RWPE2 (cell line): ENCODE data around the gene TGIF2.

Experiments used
- ATAC-seq: fragments of 200-7000 bp; cut with Tn5 transposase; 3 replicates; pipeline ENCODE4 v1.9.1; 2021; ENCODE audit warnings: low read depth
- DNase-seq: peaks from one replicate; pipeline ENCODE4 v3.0.0-alpha.2; 2020; ENCODE audit warnings: low spot score
- H3K27ac ChIP-seq: fragments of 450-650 bp; 2 replicates; pipeline ENCODE4 v1.5.1; 2017; ENCODE audit warnings: mild to moderate bottlenecking; ENCODE audit not compliant: poor library complexity, severe bottlenecking
- H3K27me3 ChIP-seq: fragments of 250-450 bp; sonication (Bioruptor Pico); 2 replicates; pipeline ENCODE4 v1.5.1; 2021; ENCODE audit warnings: mild to moderate bottlenecking, moderate library complexity; ENCODE audit not compliant: insufficient read depth, poor library complexity, severe bottlenecking
- H3K36me3 ChIP-seq: fragments of 250-450 bp; sonication (Bioruptor Pico); 2 replicates; pipeline ENCODE4 v1.5.1; 2020; ENCODE audit warnings: low read depth, mild to moderate bottlenecking, moderate library complexity
- H3K4me1 ChIP-seq: fragments of 250-450 bp; sonication (Bioruptor Pico); 2 replicates; pipeline ENCODE4 v1.5.1; 2021; ENCODE audit warnings: mild to moderate bottlenecking, moderate library complexity; ENCODE audit not compliant: insufficient read depth, poor library complexity, severe bottlenecking
- H3K4me3 ChIP-seq: fragments of 250-450 bp; sonication (Bioruptor Pico); 2 replicates; pipeline ENCODE4 v1.5.1; 2021; ENCODE audit warnings: mild to moderate bottlenecking, moderate library complexity; ENCODE audit not compliant: severe bottlenecking
- H3K9me3 ChIP-seq: fragments of 250-450 bp; sonication (Bioruptor Pico); 2 replicates; pipeline ENCODE4 v1.5.1; 2021; ENCODE audit warnings: mild to moderate bottlenecking, moderate library complexity; ENCODE audit not compliant: severe bottlenecking
- CTCF ChIP-seq: fragments of 450-650 bp; IDR thresholded peaks from one replicate; pipeline ENCODE4 v1.5.1; 2017; ENCODE audit warnings: mild to moderate bottlenecking, moderate library complexity; ENCODE audit not compliant: poor library complexity, severe bottlenecking

The TGIF2 gene

DNA sequence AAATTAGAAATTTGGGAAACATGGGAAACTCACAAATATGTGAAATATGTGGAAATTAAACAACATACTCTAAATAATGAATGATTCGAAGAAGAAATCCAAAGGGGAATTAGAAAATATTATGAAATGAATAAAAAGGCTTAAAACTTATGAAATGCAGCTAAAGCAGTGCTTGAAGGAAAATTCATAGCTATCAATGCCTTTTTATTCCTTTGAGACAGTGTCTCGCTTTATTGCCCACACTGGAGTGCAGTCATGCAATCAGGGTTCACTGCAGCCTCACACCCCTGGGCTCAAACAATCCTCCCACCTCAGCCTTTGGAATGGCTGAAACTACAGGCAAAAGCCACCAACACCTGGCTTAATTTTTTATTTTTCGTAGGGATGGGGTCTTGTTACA, 7.9 kb upstream of the TGIF2 start:
- Histone ChIP-seq H3K27me3 (no peaks in the 10 kb centered on the region), H3K9me3 (peaks cover 6% of the 10 kb centered on the region), H3K27ac (no peak overlapping the region), H3K36me3 (no peaks in the 10 kb centered on the region), H3K4me3 (no peak overlapping the region), H3K4me1 (no peaks in the 10 kb centered on the region)
- DNase-seq, result no peak
- TF ChIP-seq CTCF, result no peak
- ATAC-seq, result no peak

DNA sequence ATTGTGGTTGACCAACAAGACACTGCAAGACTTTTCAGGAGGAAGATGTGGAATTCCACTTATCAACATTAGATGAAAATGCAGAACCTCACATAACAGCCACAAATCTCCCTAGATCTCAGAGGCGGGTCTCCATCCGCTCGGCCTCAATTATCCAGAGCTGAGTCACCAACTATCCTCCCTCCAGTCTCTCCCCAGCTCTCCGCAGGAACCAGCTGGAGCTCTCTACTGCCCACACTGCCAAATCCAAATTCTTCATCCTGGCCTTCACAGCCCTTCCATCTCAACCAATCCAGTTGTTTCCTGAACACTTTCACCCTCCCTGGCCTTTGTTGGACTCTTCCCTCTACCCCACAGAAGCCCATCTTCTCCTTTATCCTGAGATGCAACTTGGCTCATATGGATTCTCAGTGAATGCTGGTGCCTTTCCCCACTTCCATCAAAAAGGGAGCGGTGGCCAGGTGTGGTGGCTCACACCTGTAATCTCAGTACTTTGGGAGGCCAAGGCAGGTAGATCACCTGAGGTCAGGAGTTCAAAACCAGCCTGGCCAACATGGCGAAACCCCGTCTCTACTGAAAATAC, 3.5 kb upstream of the TGIF2 start:
- Histone ChIP-seq H3K4me1 (no peaks in the 10 kb centered on the region), H3K4me3 (no peak overlapping the region), H3K27ac (no peak overlapping the region), H3K9me3 (peaks cover 6% of the 10 kb centered on the region), H3K36me3 (no peaks in the 10 kb centered on the region), H3K27me3 (no peaks in the 10 kb centered on the region)
- ATAC-seq (no peak), DNase-seq (no peak)
- no peak for TF ChIP-seq CTCF

DNA sequence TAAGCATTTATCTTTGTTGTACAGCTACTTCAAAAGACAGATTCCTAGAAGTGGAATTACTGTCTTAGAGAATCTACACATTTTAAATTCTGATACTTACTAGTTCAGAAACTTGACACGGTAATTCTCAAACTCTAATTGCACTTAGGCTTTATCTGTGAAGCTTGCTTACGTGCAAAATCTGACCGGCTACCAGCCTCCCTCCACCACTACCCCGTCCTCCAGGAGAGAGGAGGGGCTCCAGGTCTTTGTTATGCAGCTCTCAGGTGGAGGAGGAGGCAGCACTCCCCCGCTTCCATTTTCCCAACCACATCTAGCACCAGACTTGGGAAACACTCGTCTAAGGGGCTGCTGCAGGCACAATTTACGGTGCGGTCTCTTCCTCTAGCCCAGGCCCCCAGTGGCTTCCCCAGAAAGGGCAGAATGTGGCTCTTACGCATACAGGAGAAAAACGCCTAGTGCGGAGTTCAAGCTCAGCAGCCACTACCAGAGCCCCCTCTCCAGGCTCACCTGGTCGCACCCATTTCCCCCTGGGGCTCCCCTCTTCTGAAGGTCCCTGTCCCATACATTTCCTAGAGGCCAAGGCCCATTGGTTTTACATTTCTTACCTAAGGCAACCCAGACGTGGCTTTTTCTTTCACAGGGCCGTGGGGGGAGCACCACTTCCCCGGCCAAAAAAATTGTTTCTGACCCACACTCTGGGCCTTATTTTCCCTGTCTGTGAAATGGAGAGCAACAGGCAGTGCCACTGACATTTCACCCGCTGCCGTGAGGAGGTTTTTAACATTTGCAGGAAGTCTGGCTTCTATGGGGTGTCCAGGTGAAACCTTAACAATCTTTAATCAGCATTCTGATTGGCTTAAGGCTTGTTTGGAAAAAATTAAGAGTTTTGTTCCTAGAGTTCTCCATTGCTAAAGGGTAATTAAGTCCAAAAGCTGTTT, 1.6 kb upstream of the TGIF2 start:
- TF ChIP-seq CTCF, result no peak
- Histone ChIP-seq H3K27ac (peak overlapping the region; percentile 58), H3K36me3 (no peaks in the 10 kb centered on the region), H3K4me3 (no peak overlapping the region), H3K9me3 (no peaks in the 10 kb centered on the region), H3K27me3 (no peaks in the 10 kb centered on the region), H3K4me1 (peaks cover 7% of the 10 kb centered on the region)
- no peak for ATAC-seq
- no peak for DNase-seq

GRCh38 chr20:36572701-36573102, 695 bp upstream of the TGIF2 start:
- DNase-seq (no peak), ATAC-seq (0 out of 3 replicates have a peak, but pooled peaks have one; percentile 1)
- Histone ChIP-seq H3K36me3 (no peaks in the 10 kb centered on the region), H3K27ac (peak overlapping the region; percentile 58), H3K4me1 (peaks cover 7% of the 10 kb centered on the region), H3K4me3 (peak overlapping the region; percentile 88), H3K9me3 (no peaks in the 10 kb centered on the region), H3K27me3 (no peaks in the 10 kb centered on the region)
- no peak for TF ChIP-seq CTCF
